ENCODE results near the gene CR1. TPM values are rescaled to one million over a fixed set of nuclear protein-coding genes. Genes with fewer than 3 reads are reported as not detected.

Gene CR1
- polyA plus RNA-seq, 3 donors: 11.3 to 30.8 (median 26.5) TPM

GRCh38 chr1:207666342-207666741, 170.4 kb downstream of the CR1 start:
- no peaks in the 10 kb centered on the region for H3K36me3 ChIP-seq (replicated peaks in 1 of 2; ENCODE audit: control insufficient read depth in 1 of 2, insufficient read depth in 2 of 2, low read length in 2 of 2)
- Mint-ChIP-seq H3K4me1 (peaks cover 14% of the 10 kb centered on the region), H3K9me3 (peaks cover 6 to 31% (median 16%) of the 10 kb centered on the region in 7 donors), H3K36me3 (no peaks in the 10 kb centered on the region), H3K27me3 (ENCODE audit: low read depth in 3 of 3) (peaks cover 22 to 49% (median 41%) of the 10 kb centered on the region in 3 donors), H3K4me3 (no peak overlapping the region), H3K27ac (no peak overlapping the region)
- H4K20me1 ChIP-seq (ENCODE audit: insufficient read depth, low read length): no peaks in the 10 kb centered on the region
- no peak overlapping the region for H3K4me2 ChIP-seq (replicated peaks; ENCODE audit: extremely low read depth, low read length, poor library complexity, severe bottlenecking)
- TF ChIP-seq CTCF (IDR thresholded peaks at IDR 0.05): no peak
- no peak overlapping the region for H3K4me3 ChIP-seq (replicated peaks in 1 of 3; ENCODE audit: low read depth in 2 of 3, low read length in 3 of 3)
- H3K9me3 ChIP-seq (replicated peaks in 1 of 2; ENCODE audit: control insufficient read depth in 1 of 2, insufficient read depth in 1 of 2, low read length in 2 of 2): no peaks in the 10 kb centered on the region
- H3K27ac ChIP-seq (ENCODE audit: low read depth in 1 of 2, low read length in 2 of 2): no peak overlapping the region
- no peak overlapping the region for H2AFZ ChIP-seq (ENCODE audit: insufficient read depth, low read depth, low read length, poor library complexity, severe bottlenecking)
- WGBS (ENCODE audit: insufficient coverage): no CpG with 5 or more reads among the region's 1 CpG
- H3K79me2 ChIP-seq (ENCODE audit: insufficient read depth, low read length): no peaks in the 10 kb centered on the region
- intact Hi-C loops (cut with micrococcal nuclease): no loop called here
- H3K27me3 ChIP-seq (ENCODE audit: control insufficient read depth in 2 of 2, insufficient read depth in 2 of 2, low read length in 2 of 2): peaks cover 42 to 43% of the 10 kb centered on the region in 2 donors
- DNase-seq: no peak
- no peak overlapping the region for H3K9ac ChIP-seq (ENCODE audit: insufficient read depth, low read length, poor library complexity, severe bottlenecking)
- peaks cover 7 to 10% of the 10 kb centered on the region in 2 donors for H3K4me1 ChIP-seq (ENCODE audit: control insufficient read depth in 1 of 2, insufficient read depth in 2 of 2, low read length in 2 of 2)

GRCh38 chr1:207669528-207670009, 173.6 kb downstream of the CR1 start:
- no peaks in the 10 kb centered on the region for H3K36me3 ChIP-seq (replicated peaks in 1 of 2; ENCODE audit: control insufficient read depth in 1 of 2, insufficient read depth in 2 of 2, low read length in 2 of 2)
- peaks cover 53 to 58% of the 10 kb centered on the region in 2 donors for H3K27me3 ChIP-seq (ENCODE audit: control insufficient read depth in 2 of 2, insufficient read depth in 2 of 2, low read length in 2 of 2)
- H3K36me3 Mint-ChIP-seq: no peaks in the 10 kb centered on the region
- H3K27ac ChIP-seq (ENCODE audit: low read depth in 1 of 2, low read length in 2 of 2): no peak overlapping the region
- H3K4me2 ChIP-seq (replicated peaks; ENCODE audit: extremely low read depth, low read length, poor library complexity, severe bottlenecking): peak overlapping the region; percentile 42
- no peaks in the 10 kb centered on the region for H3K9me3 ChIP-seq (replicated peaks in 1 of 2; ENCODE audit: control insufficient read depth in 1 of 2, insufficient read depth in 1 of 2, low read length in 2 of 2)
- H3K27ac Mint-ChIP-seq: no peak overlapping the region
- peaks cover 14% of the 10 kb centered on the region for H3K4me1 Mint-ChIP-seq
- H2AFZ ChIP-seq (ENCODE audit: insufficient read depth, low read depth, low read length, poor library complexity, severe bottlenecking): no peak overlapping the region
- TF ChIP-seq CTCF (IDR thresholded peaks at IDR 0.05): no peak
- intact Hi-C loops (cut with micrococcal nuclease): no loop called here
- no peaks in the 10 kb centered on the region for H3K79me2 ChIP-seq (ENCODE audit: insufficient read depth, low read length)
- H3K9me3 Mint-ChIP-seq: peaks cover 2 to 21% (median 6%) of the 10 kb centered on the region in 7 donors
- H3K9ac ChIP-seq (ENCODE audit: insufficient read depth, low read length, poor library complexity, severe bottlenecking): no peak overlapping the region
- WGBS (ENCODE audit: insufficient coverage): 8% methylated on average over 44 of the region's 44 CpGs
- H3K27me3 Mint-ChIP-seq (ENCODE audit: low read depth in 3 of 3): peaks cover 24 to 58% (median 48%) of the 10 kb centered on the region in 3 donors
- H3K4me3 Mint-ChIP-seq: peak overlapping the region; percentile 58 to 86
- no peak for DNase-seq
- peaks cover 7 to 10% of the 10 kb centered on the region in 2 donors for H3K4me1 ChIP-seq (ENCODE audit: control insufficient read depth in 1 of 2, insufficient read depth in 2 of 2, low read length in 2 of 2)
- no peaks in the 10 kb centered on the region for H4K20me1 ChIP-seq (ENCODE audit: insufficient read depth, low read length)
- peak overlapping the region in 1 of 3 experiments; percentile 25 for H3K4me3 ChIP-seq (replicated peaks in 1 of 3; ENCODE audit: low read depth in 2 of 3, low read length in 3 of 3)

All from CD14-positive monocyte (primary cell).